ENCODE measurements around the gene STAT2.

The STAT2 gene

GRCh38 chr12:56297400-56297799 lies 62.5 kb downstream of the STAT2 start:
- DNase-seq (ENCODE audit: low read depth), result no peak
- no peak for TF ChIP-seq POLR2A (IDR thresholded peaks at IDR 0.05; ENCODE audit: extremely low read depth, insufficient read length)
- no peak for TF ChIP-seq MYC (IDR thresholded peaks at IDR 0.05; ENCODE audit: low read depth, low read length)
- TF ChIP-seq MAX (IDR thresholded peaks at IDR 0.05; ENCODE audit: low read depth, low read length), result no peak
- TF ChIP-seq CTCF (IDR thresholded peaks at IDR 0.05; ENCODE audit: low read depth, low read length), result no peak
- peak overlapping the region; percentile 7 for H3K4me3 ChIP-seq (ENCODE audit: low read depth, low read length)

- TF ChIP-seq MAX (IDR thresholded peaks at IDR 0.05; ENCODE audit: low read depth, low read length) (no peak), MYC (IDR thresholded peaks at IDR 0.05; ENCODE audit: low read depth, low read length) (no peak)
- no peak overlapping the region for H3K4me3 ChIP-seq (ENCODE audit: low read depth, low read length)
- no peak for DNase-seq (ENCODE audit: low read depth)
Observed at GRCh38 chr12:56296295-56296694, 63.6 kb downstream of the STAT2 start.

- TF ChIP-seq MYC (IDR thresholded peaks at IDR 0.05; ENCODE audit: low read depth, low read length) (no peak), CTCF (IDR thresholded peaks at IDR 0.05; ENCODE audit: low read depth, low read length) (no peak), POLR2A (IDR thresholded peaks at IDR 0.05; ENCODE audit: extremely low read depth, insufficient read length) (no peak), MAX (IDR thresholded peaks at IDR 0.05; ENCODE audit: low read depth, low read length) (no peak)
- no peak overlapping the region for H3K4me3 ChIP-seq (ENCODE audit: low read depth, low read length)
- no peak for DNase-seq (ENCODE audit: low read depth)
Observed at GRCh38 chr12:56293795-56294194, 66.1 kb downstream of the STAT2 start.
